K562 (cell line): ENCODE data around the gene COG2. TPM values are rescaled to one million over a fixed set of nuclear protein-coding genes. Genes with fewer than 3 reads are reported as not detected.

Experiments
- ATAC-seq: fragments of 200-7000 bp; cut with Tn5 transposase; 3 replicates; pipeline ENCODE4 v1.9.1; 2020; ENCODE audit warnings: moderate library complexity
- BruUV-seq: library from RNA; stranded (reverse); fragments of 400-500 nt; replicated peaks from 2 replicates; lab custom pipeline; 2021; lab: Mats Ljungman, UMichigan
- CTCF ChIA-PET: fragments of 300-600 bp; formaldehyde crosslinking; extraction: SDS; loops from one replicate; lab custom pipeline; 2021; ENCODE audit warnings: low intra/inter-chr PET ratio; lab: Yijun Ruan, JAX
- POLR2A ChIA-PET: fragments of 300-600, 350-650 bp; sonication (Branson Sonifier 250); formaldehyde crosslinking; extraction: SDS; loops from one replicate; lab custom pipeline; 2021; ENCODE audit warnings: antibody characterized with exemption, inconsistent platforms; lab: Yijun Ruan, JAX
- DNase-seq, 4 experiments: peaks; one replicate each; pipeline versions ENCODE4 v3.0.0 to v3.0.0-alpha.2; 2011 to 2018; ENCODE audit warnings: low spot score in 3 of 4, mixed read lengths in 3 of 4; ENCODE audit errors: extremely low read depth in 1 of 4
- FAIRE-seq: peaks from 2 replicates; lab custom pipeline; 2011; peaks lifted over from hg19 to GRCh38; lab: Jason Lieb, UNC
- H2AFZ ChIP-seq: 2 replicates; pipeline ENCODE4 v1.6.0; 2011; ENCODE audit warnings: low read depth, low read length, control low read depth, inconsistent platforms
- H3K27ac ChIP-seq: fragments of 200-600 bp; 3 replicates; pipeline ENCODE4 v1.8.0; 2011; ENCODE audit warnings: low read depth, mild to moderate bottlenecking, control low read depth, inconsistent platforms, low read length, moderate library complexity, mixed read lengths; ENCODE audit errors: extremely low read depth
- H3K27me3 ChIP-seq, 2 experiments: fragments of 300-600 bp in 1 of 2; 2 replicates in 1 of 2; 3 replicates in 1 of 2; pipeline versions ENCODE4 v1.6.0 to v1.8.0; 2011; ENCODE audit warnings: inconsistent platforms in 2 of 2, low read length in 2 of 2, mild to moderate bottlenecking in 1 of 2, mixed read lengths in 1 of 2, moderate library complexity in 1 of 2; ENCODE audit not compliant: control insufficient read depth in 2 of 2, insufficient read depth in 2 of 2
- H3K36me3 ChIP-seq: fragments of 300-600 bp; 3 replicates; pipeline ENCODE4 v1.8.0; 2011; ENCODE audit warnings: mild to moderate bottlenecking, low read length, inconsistent platforms; ENCODE audit not compliant: control insufficient read depth, insufficient read depth
- H3K4me1 ChIP-seq, 2 experiments: fragments of 200-600 bp in 1 of 2; replicated peaks in 1 of 2; 2 replicates in 1 of 2; 3 replicates in 1 of 2; pipeline versions ENCODE4 v1.5.1 to v1.8.0; 2011; ENCODE audit warnings: inconsistent platforms in 2 of 2, low read length in 2 of 2, mild to moderate bottlenecking in 1 of 2, mixed read lengths in 1 of 2, moderate library complexity in 1 of 2; ENCODE audit not compliant: control insufficient read depth in 2 of 2, insufficient read depth in 2 of 2
- H3K4me2 ChIP-seq: 2 replicates; pipeline ENCODE4 v1.6.1; 2011; ENCODE audit warnings: low read length, control low read depth, inconsistent platforms, mixed read lengths; ENCODE audit not compliant: insufficient read depth
- H3K4me3 ChIP-seq: fragments of 200-600 bp; sonication (generic), shearing (Covaris generic); 2 replicates; pipeline ENCODE4 v1.5.1; 2016; ENCODE audit warnings: control low read depth, inconsistent platforms
- H3K79me2 ChIP-seq: fragments of 200-600 bp; 3 replicates; pipeline ENCODE4 v1.8.0; 2011; ENCODE audit warnings: low read length, inconsistent platforms; ENCODE audit not compliant: control insufficient read depth, insufficient read depth
- H3K9ac ChIP-seq, 2 experiments: 2 replicates each; pipeline versions ENCODE4 v1.6.0 to v1.6.1; 2011; ENCODE audit warnings: low read depth in 2 of 2, low read length in 2 of 2, control low read depth in 1 of 2, inconsistent platforms in 1 of 2, mild to moderate bottlenecking in 1 of 2, mixed read lengths in 1 of 2; ENCODE audit not compliant: insufficient read depth in 1 of 2
- H3K9me1 ChIP-seq: one replicate; pipeline ENCODE4 v1.6.0; 2011; ENCODE audit warnings: inconsistent platforms, mild to moderate bottlenecking, low read length, moderate library complexity; ENCODE audit not compliant: control insufficient read depth, insufficient read depth
- H3K9me3 ChIP-seq: replicated peaks from 2 replicates; pipeline ENCODE4 v1.5.1; 2011; ENCODE audit warnings: low read depth, low read length, inconsistent platforms; ENCODE audit not compliant: control insufficient read depth, insufficient read depth
- H4K20me1 ChIP-seq: replicated peaks from 2 replicates; pipeline ENCODE4 v1.6.1; 2011; ENCODE audit warnings: low read length, inconsistent platforms, mixed read lengths; ENCODE audit not compliant: control insufficient read depth, insufficient read depth
- CC2D1A ChIP-seq: fragments of 450-650 bp; IDR thresholded peaks from 2 replicates; pipeline ENCODE4 v1.6.1; 2017; ENCODE audit warnings: mild to moderate bottlenecking
- ELK3 ChIP-seq: fragments of 450-650 bp; formaldehyde crosslinking; IDR thresholded peaks from 2 replicates; pipeline ENCODE4 v1.4.0; 2020; ENCODE audit warnings: mild to moderate bottlenecking
- FOXA1 ChIP-seq: fragments of 450-650 bp; IDR thresholded peaks from 2 replicates; pipeline ENCODE4 v1.6.1; 2016; ENCODE audit warnings: mild to moderate bottlenecking, borderline replicate concordance
- GTF3C2 ChIP-seq: IDR thresholded peaks from 3 replicates; pipeline ENCODE4 v1.6.1; 2011; ENCODE audit warnings: borderline replicate concordance, mild to moderate bottlenecking, moderate library complexity; ENCODE audit not compliant: insufficient read length; ENCODE audit errors: extremely low read depth
- HBP1 ChIP-seq: fragments of 450-650 bp; formaldehyde crosslinking; IDR thresholded peaks from 2 replicates; pipeline ENCODE4 v1.4.0; 2022; ENCODE audit warnings: missing genetic modification characterization
- MAFG ChIP-seq: fragments of 450-650 bp; conservative IDR thresholded peaks from 2 replicates; pipeline ENCODE4 v1.6.1; 2016; ENCODE audit warnings: missing genetic modification characterization, missing compliant biosample characterization
- MCM5 ChIP-seq: fragments of 450-650 bp; IDR thresholded peaks from 2 replicates; pipeline ENCODE4 v1.6.1; 2016; ENCODE audit warnings: low read depth
- NFE2L1 ChIP-seq: fragments of 450-650 bp; IDR thresholded peaks from 2 replicates; pipeline ENCODE4 v1.6.1; 2016; ENCODE audit warnings: missing genetic modification characterization, low read depth, mild to moderate bottlenecking, missing compliant biosample characterization, moderate library complexity, borderline replicate concordance
- RFX5 ChIP-seq: IDR thresholded peaks from 2 replicates; pipeline ENCODE4 v1.6.1; 2011; ENCODE audit warnings: low read depth, mild to moderate bottlenecking, improper control_type of control experiment, low read length
- SIN3A ChIP-seq, 2 experiments: fragments of 150-350 bp in 1 of 2; IDR thresholded peaks; 2 replicates each; pipeline ENCODE4 v1.6.1; 2011 to 2016; ENCODE audit warnings: borderline replicate concordance in 2 of 2, low read depth in 2 of 2, low read length in 2 of 2, mild to moderate bottlenecking in 2 of 2, moderate library complexity in 2 of 2; ENCODE audit not compliant: control insufficient read depth in 1 of 2
- SLC30A9 ChIP-seq: fragments of 250-450 bp; sonication (Bioruptor Pico); IDR thresholded peaks from 2 replicates; pipeline ENCODE4 v1.8.0; 2022; ENCODE audit warnings: mild to moderate bottlenecking, moderate library complexity
- ZBTB26 ChIP-seq: fragments of 450-650 bp; formaldehyde crosslinking; IDR thresholded peaks from 2 replicates; pipeline ENCODE4 v1.4.0; 2022; ENCODE audit warnings: missing genetic modification characterization
- ZBTB33 ChIP-seq: sonication (generic); formaldehyde crosslinking; IDR thresholded peaks from 2 replicates; pipeline ENCODE4 v1.8.1; 2023; ENCODE audit warnings: mild to moderate bottlenecking, missing genetic modification reagents
- ZNF408 ChIP-seq: fragments of 250-450 bp; sonication (Bioruptor Pico); IDR thresholded peaks from 2 replicates; pipeline ENCODE4 v1.4.0; 2020; ENCODE audit warnings: low read depth, mild to moderate bottlenecking, moderate library complexity
- WGBS: fragments of 100-300 bp; shearing (Covaris generic); methylation state at CpG from one replicate; pipeline ENCODE4 v1.1.6; 2016; ENCODE audit warnings: low coverage, mixed read lengths; ENCODE audit not compliant: insufficient coverage; ENCODE audit errors: missing lambda C conversion rate; 5-methylcytosine and 5-hydroxymethylcytosine counted together
- in situ Hi-C: fragments of 300-500 bp; cut with MboI; formaldehyde crosslinking; loops from 4 replicates; pipeline ENCODE4 v1.15.0; 2018; ENCODE audit warnings: inconsistent platforms, mixed read lengths
- intact Hi-C: fragments of 100-400 bp; cut with micrococcal nuclease; formaldehyde crosslinking; loops from 2 replicates; pipeline ENCODE4 v1.14.2; 2022
- polyA plus RNA-seq, 8 experiments: library from polyadenylated mRNA; depleted of rRNA in 4 of 8; stranded (reverse) in 5 of 8; unstranded in 3 of 8; fragments of >200 nt; fragmentation: Nextera tagmentation in 2 of 8; fragmentation: Illumina TruSeq in 1 of 8; extraction: Ambion mirVana in 2 of 8; extraction: Trizol in 1 of 8; gene quantifications; 2 replicates each; pipeline versions ENCODE4 v1.2.1 to v1.2.3, GENCODE V29; 2011 to 2014; ENCODE audit warnings: inconsistent platforms in 1 of 8, missing spikeins in 1 of 8
- total RNA-seq, 7 experiments: library from RNA; depleted of rRNA in 6 of 7; stranded (reverse); fragments of >200 nt in 6 of 7; fragmentation: Illumina TruSeq in 2 of 7; extraction: Trizol in 2 of 7; gene quantifications; 2 replicates each; pipeline versions ENCODE4 v1.2.1 to v1.2.3, GENCODE V29; 2011 to 2021; ENCODE audit warnings: low replicate concordance in 1 of 7

The COG2 gene
- total and polyA plus RNA-seq, 9 of the 15 experiments (the other 6 are each of a cell fraction or from before 2014, with no cell fraction given), result 22.0 to 51.7 (median 33.3) TPM

GRCh38 chr1:230669543-230669942, 27.3 kb downstream of the COG2 start:
- peaks cover 87% of the 10 kb centered on the region for H3K36me3 ChIP-seq
- no peak for ATAC-seq
- CTCF ChIA-PET, result no interaction called here

More at GRCh38 chr1:230669543-230669942, 27.3 kb downstream of the COG2 start:
- Histone ChIP-seq H3K79me2 (no peaks in the 10 kb centered on the region), H3K4me2 (no peak overlapping the region), H3K9ac (no peak overlapping the region), H3K4me3 (no peak overlapping the region), H2AFZ (no peak overlapping the region), H3K9me3 (no peaks in the 10 kb centered on the region), H4K20me1 (no peaks in the 10 kb centered on the region), H3K4me1 (no peaks in the 10 kb centered on the region), H3K27ac (no peak overlapping the region), H3K27me3 (no peaks in the 10 kb centered on the region), H3K9me1 (no peaks in the 10 kb centered on the region)
- in situ Hi-C loops (no loop called here), intact Hi-C loops (no loop called here)
- no peak for DNase-seq
- 97% methylated on average over 8 of the region's 8 CpGs for WGBS
- no peak for FAIRE-seq
- TF ChIP-seq FOXA1 (no peak), ZBTB26 (no peak), GTF3C2 (no peak), HBP1 (CRISPR knock-in tag) (no peak), ZBTB33 (CRISPR knock-in tag) (no peak), SLC30A9 (CRISPR knock-in tag) (no peak), MAFG (tag) (no peak), CC2D1A (no peak), RFX5 (no peak), NFE2L1 (tag) (no peak), MCM5 (no peak), ELK3 (CRISPR knock-in tag) (no peak), SIN3A (IDR thresholded peaks at IDR 0.05; ENCODE audit: borderline replicate concordance in 2 of 2, control insufficient read depth in 1 of 2, low read depth in 2 of 2, low read length in 2 of 2) (no peak), ZNF408 (CRISPR knock-in tag) (no peak)
- BruUV-seq, result no TSS peak
- POLR2A ChIA-PET, result interaction anchor here (0.7 kb wide), 1 partner anchor 13 kb away, joined by 3 read pairs; no protein-coding TSS in a partner anchor
